H1 (cell line): Measurements from ENCODE around the gene MESD. TPM values are rescaled to one million over a fixed set of nuclear protein-coding genes. Genes with fewer than 3 reads are reported as not detected.

Experiments
- CREB1 ChIP-seq: IDR thresholded peaks from 2 replicates; pipeline ENCODE4 v1.6.1; 2012; ENCODE audit warnings: inconsistent platforms
- EGR1 ChIP-seq: IDR thresholded peaks from 2 replicates; pipeline ENCODE4 v1.6.1; 2011; ENCODE audit warnings: low read depth, low read length, borderline replicate concordance
- EZH2 ChIP-seq: fragments of 200-600 bp; sonication (generic); IDR thresholded peaks from 2 replicates; pipeline ENCODE4 v1.7.1; 2012; ENCODE audit warnings: low read depth, mild to moderate bottlenecking, moderate library complexity, low read length, inconsistent platforms; ENCODE audit not compliant: severe bottlenecking
- GABPA ChIP-seq: IDR thresholded peaks from 2 replicates; pipeline ENCODE4 v1.6.1; 2011; ENCODE audit warnings: mild to moderate bottlenecking, low read length, moderate library complexity, borderline replicate concordance; ENCODE audit not compliant: insufficient read depth
- GTF2F1 ChIP-seq: IDR thresholded peaks from 2 replicates; pipeline ENCODE4 v1.6.1; 2012; ENCODE audit warnings: low read depth, low read length, improper control_type of control experiment, borderline replicate concordance
- JUN ChIP-seq: IDR thresholded peaks from 2 replicates; pipeline ENCODE4 v1.6.1; 2011; ENCODE audit warnings: low read depth, mild to moderate bottlenecking, improper control_type of control experiment, low read length
- JUND ChIP-seq: IDR thresholded peaks from 2 replicates; pipeline ENCODE4 v1.6.1; 2011; ENCODE audit warnings: mild to moderate bottlenecking, improper control_type of control experiment, low read length
- KDM1A ChIP-seq: fragments of 200-600, 300-600 bp; sonication (generic); IDR thresholded peaks from 2 replicates; pipeline ENCODE4 v1.7.1; 2016; ENCODE audit warnings: mild to moderate bottlenecking, low read length, borderline replicate concordance
- KDM4A ChIP-seq: IDR thresholded peaks from one replicate; pipeline ENCODE4 v1.7.1; 2012; ENCODE audit warnings: low read depth, mild to moderate bottlenecking, moderate library complexity, low read length, inconsistent platforms; ENCODE audit not compliant: severe bottlenecking
- PHF8 ChIP-seq: fragments of 200-600 bp; sonication (generic); conservative IDR thresholded peaks from 2 replicates; pipeline ENCODE4 v1.7.1; 2012; ENCODE audit warnings: low read depth, mild to moderate bottlenecking, inconsistent platforms, low read length, moderate library complexity
- POU5F1 ChIP-seq: IDR thresholded peaks from 2 replicates; pipeline ENCODE4 v1.6.1; 2011; ENCODE audit warnings: low read depth, mild to moderate bottlenecking, low read length, moderate library complexity
- RAD21 ChIP-seq, 2 experiments: IDR thresholded peaks in 1 of 2; conservative IDR thresholded peaks in 1 of 2; 2 replicates each; pipeline ENCODE4 v1.6.1; 2011; ENCODE audit warnings: low read depth in 2 of 2, low read length in 2 of 2, improper control_type of control experiment in 1 of 2, inconsistent platforms in 1 of 2, mild to moderate bottlenecking in 1 of 2, moderate library complexity in 1 of 2
- RFX5 ChIP-seq: IDR thresholded peaks from 2 replicates; pipeline ENCODE4 v1.6.1; 2011; ENCODE audit warnings: low read depth, low read length, improper control_type of control experiment, borderline replicate concordance
- RNF2 ChIP-seq: fragments of 200-900, 300-1000 bp; sonication (generic); IDR thresholded peaks from 2 replicates; pipeline ENCODE4 v1.7.1; 2016; ENCODE audit warnings: borderline replicate concordance, low read depth, mild to moderate bottlenecking, antibody characterized with exemption, low read length; ENCODE audit not compliant: poor library complexity, severe bottlenecking; ENCODE audit errors: missing control alignments
- RXRA ChIP-seq: IDR thresholded peaks from 2 replicates; pipeline ENCODE4 v1.6.1; 2011; ENCODE audit warnings: low read depth, mild to moderate bottlenecking, low read length, moderate library complexity; ENCODE audit not compliant: insufficient read depth
- SIRT6 ChIP-seq: IDR thresholded peaks from one replicate; pipeline ENCODE4 v1.7.1; 2012; ENCODE audit warnings: low read length, inconsistent platforms
- SIX5 ChIP-seq: IDR thresholded peaks from 2 replicates; pipeline ENCODE4 v1.6.1; 2011; ENCODE audit warnings: mild to moderate bottlenecking, low read depth, low read length
- SP4 ChIP-seq: IDR thresholded peaks from 2 replicates; pipeline ENCODE4 v1.6.1; 2012; ENCODE audit warnings: low read length, inconsistent platforms
- TAF1 ChIP-seq: IDR thresholded peaks from 2 replicates; pipeline ENCODE4 v1.6.1; 2011; ENCODE audit warnings: mild to moderate bottlenecking, low read depth, low read length
- ZNF274 ChIP-seq: IDR thresholded peaks from 2 replicates; pipeline ENCODE4 v1.7.0; 2012; ENCODE audit warnings: low read length, borderline replicate concordance; ENCODE audit errors: extremely low read depth
- polyA plus RNA-seq, 7 experiments: library from polyadenylated mRNA; depleted of rRNA in 3 of 7; stranded (reverse) in 5 of 7; unstranded in 2 of 7; fragments of >200 nt in 5 of 7; fragments of 200-250 nt in 2 of 7; gene quantifications; 1 replicate in 5 of 7; 2 replicates in 1 of 7; 4 replicates in 1 of 7; pipeline versions ENCODE4 v1.2.1 to v1.2.3, GENCODE V29; 2011 to 2013; ENCODE audit warnings: missing spikeins in 2 of 7, mixed read lengths in 2 of 7
- total RNA-seq: library from RNA; stranded (reverse); fragmentation: NEBNext Ultra II Directional; extraction: Animal tissue kit (Norgen Biotek cat#: 25700); gene quantifications from 2 replicates; pipeline ENCODE4 v1.2.1, GENCODE V29; 2021
- TF ChIP-seq, protein P1 (sequence below): IDR thresholded peaks from 2 replicates; pipeline ENCODE4 v1.6.1; 2012; ENCODE audit warnings: low read length, inconsistent platforms
- TF ChIP-seq, protein P2 (sequence below), 3 experiments: IDR thresholded peaks; 1 replicate in 2 of 3; 2 replicates in 1 of 3; pipeline versions ENCODE4 v1.5.1 to v1.6.1; 2011; ENCODE audit warnings: low read length in 3 of 3, mild to moderate bottlenecking in 3 of 3, inconsistent platforms in 2 of 3, low read depth in 1 of 3, moderate library complexity in 1 of 3; ENCODE audit not compliant: insufficient read depth in 1 of 3; ENCODE audit errors: control extremely low read depth in 1 of 3

The MESD gene
- total and polyA plus RNA-seq, 2 of the 8 experiments (the other 6 are each of a cell fraction or from before 2014, with no cell fraction given), result 11.0 to 28.3 TPM

DNA sequence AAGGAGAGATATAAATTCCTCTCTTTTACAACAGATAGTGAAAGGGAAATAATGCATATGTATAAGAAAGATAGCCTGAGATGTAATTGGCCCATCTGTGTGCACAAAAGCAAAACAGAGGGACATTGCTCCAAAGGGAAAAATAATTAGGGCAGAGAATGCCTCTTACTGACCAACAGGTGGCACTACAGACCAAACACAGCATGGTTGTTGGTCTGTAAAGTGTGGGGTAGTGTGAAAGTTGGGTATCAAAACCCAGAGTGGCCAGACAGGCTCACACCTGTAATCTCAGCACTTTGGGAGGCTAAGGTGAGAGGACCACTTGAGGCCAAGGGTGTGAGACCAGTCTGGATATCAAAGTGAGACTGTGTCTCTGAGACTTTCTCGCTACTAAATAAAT, 6.6 kb upstream of the MESD start (continued):
- TF ChIP-seq EZH2 (no peak), CREB1 (no peak), SP4 (no peak), JUN (no peak), JUND (0 out of 2 replicates have a peak, but pooled peaks have one; percentile 6), KDM1A (no peak), POU5F1 (no peak), RFX5 (no peak), KDM4A (no peak), PHF8 (no peak), SIX5 (no peak), GABPA (no peak), GTF2F1 (no peak), SIRT6 (no peak), EGR1 (no peak), RAD21 (IDR thresholded peaks at IDR 0.05 in 1 of 2, conservative IDR thresholded peaks at IDR 0.05 in 1 of 2; ENCODE audit: low read depth in 2 of 2, low read length in 2 of 2) (peak; percentile 84 to 86), RXRA (no peak), ZNF274 (no peak), RNF2 (no peak), TAF1 (no peak)
- TF ChIP-seq, protein P1, sequence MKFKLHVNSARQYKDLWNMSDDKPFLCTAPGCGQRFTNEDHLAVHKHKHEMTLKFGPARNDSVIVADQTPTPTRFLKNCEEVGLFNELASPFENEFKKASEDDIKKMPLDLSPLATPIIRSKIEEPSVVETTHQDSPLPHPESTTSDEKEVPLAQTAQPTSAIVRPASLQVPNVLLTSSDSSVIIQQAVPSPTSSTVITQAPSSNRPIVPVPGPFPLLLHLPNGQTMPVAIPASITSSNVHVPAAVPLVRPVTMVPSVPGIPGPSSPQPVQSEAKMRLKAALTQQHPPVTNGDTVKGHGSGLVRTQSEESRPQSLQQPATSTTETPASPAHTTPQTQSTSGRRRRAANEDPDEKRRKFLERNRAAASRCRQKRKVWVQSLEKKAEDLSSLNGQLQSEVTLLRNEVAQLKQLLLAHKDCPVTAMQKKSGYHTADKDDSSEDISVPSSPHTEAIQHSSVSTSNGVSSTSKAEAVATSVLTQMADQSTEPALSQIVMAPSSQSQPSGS, result no peak
- TF ChIP-seq, protein P2, sequence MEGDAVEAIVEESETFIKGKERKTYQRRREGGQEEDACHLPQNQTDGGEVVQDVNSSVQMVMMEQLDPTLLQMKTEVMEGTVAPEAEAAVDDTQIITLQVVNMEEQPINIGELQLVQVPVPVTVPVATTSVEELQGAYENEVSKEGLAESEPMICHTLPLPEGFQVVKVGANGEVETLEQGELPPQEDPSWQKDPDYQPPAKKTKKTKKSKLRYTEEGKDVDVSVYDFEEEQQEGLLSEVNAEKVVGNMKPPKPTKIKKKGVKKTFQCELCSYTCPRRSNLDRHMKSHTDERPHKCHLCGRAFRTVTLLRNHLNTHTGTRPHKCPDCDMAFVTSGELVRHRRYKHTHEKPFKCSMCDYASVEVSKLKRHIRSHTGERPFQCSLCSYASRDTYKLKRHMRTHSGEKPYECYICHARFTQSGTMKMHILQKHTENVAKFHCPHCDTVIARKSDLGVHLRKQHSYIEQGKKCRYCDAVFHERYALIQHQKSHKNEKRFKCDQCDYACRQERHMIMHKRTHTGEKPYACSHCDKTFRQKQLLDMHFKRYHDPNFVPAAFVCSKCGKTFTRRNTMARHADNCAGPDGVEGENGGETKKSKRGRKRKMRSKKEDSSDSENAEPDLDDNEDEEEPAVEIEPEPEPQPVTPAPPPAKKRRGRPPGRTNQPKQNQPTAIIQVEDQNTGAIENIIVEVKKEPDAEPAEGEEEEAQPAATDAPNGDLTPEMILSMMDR (IDR thresholded peaks at IDR 0.05; ENCODE audit: control extremely low read depth in 1 of 3, insufficient read depth in 1 of 3, low read depth in 1 of 3, low read length in 3 of 3), result peak; percentile 18 to 91 (median 77)
